H1 (cell line): ENCODE results near the gene ABHD8. TPM values are rescaled to one million over a fixed set of nuclear protein-coding genes. Genes with fewer than 3 reads are reported as not detected.

Experiments
- CTCF ChIA-PET: fragments of 300-600 bp; sonication (Branson Sonifier 250); formaldehyde crosslinking; loops from one replicate; lab custom pipeline; 2021; ENCODE audit not compliant: partially characterized antibody; lab: Charles Lee
- POLR2A ChIA-PET: fragments of 300-600 bp; sonication (Branson Sonifier 250); formaldehyde crosslinking; loops from one replicate; lab custom pipeline; 2021; ENCODE audit warnings: inconsistent platforms; ENCODE audit not compliant: partially characterized antibody; lab: Charles Lee
- DNase-seq, 2 experiments: peaks; one replicate each; pipeline versions ENCODE4 v3.0.0 to v3.0.0-alpha.2; 2010 to 2022; ENCODE audit warnings: low spot score in 2 of 2, low read depth in 1 of 2, mixed read lengths in 1 of 2
- FAIRE-seq: peaks from 2 replicates; lab custom pipeline; 2011; peaks lifted over from hg19 to GRCh38; lab: Jason Lieb, UNC
- H2AFZ ChIP-seq: 2 replicates; pipeline ENCODE4 v1.8.1; 2012; ENCODE audit warnings: low read length, inconsistent platforms
- H2AK5ac ChIP-seq: 2 replicates; pipeline ENCODE4 v1.6.1; 2013; ENCODE audit warnings: low read depth, low read length
- H2BK120ac ChIP-seq: replicated peaks from 2 replicates; pipeline ENCODE3; 2013; ENCODE audit warnings: low read depth, low read length, inconsistent platforms
- H2BK12ac ChIP-seq: 2 replicates; pipeline ENCODE4 v1.6.1; 2013; ENCODE audit warnings: low read depth, low read length
- H2BK15ac ChIP-seq: 2 replicates; pipeline ENCODE4 v1.6.1; 2013; ENCODE audit warnings: low read length
- H2BK20ac ChIP-seq: 2 replicates; pipeline ENCODE4 v1.6.1; 2013; ENCODE audit warnings: low read length
- H2BK5ac ChIP-seq: 2 replicates; pipeline ENCODE4 v1.6.1; 2013; ENCODE audit warnings: low read depth, low read length
- H3K14ac ChIP-seq: 2 replicates; pipeline ENCODE4 v1.6.1; 2013; ENCODE audit warnings: inconsistent platforms; ENCODE audit not compliant: insufficient read length
- H3K18ac ChIP-seq: 2 replicates; pipeline ENCODE4 v1.6.1; 2013; ENCODE audit warnings: low read length; ENCODE audit errors: extremely low read depth
- H3K23ac ChIP-seq: 2 replicates; pipeline ENCODE4 v1.6.1; 2013; ENCODE audit warnings: inconsistent platforms; ENCODE audit not compliant: insufficient read length
- H3K23me2 ChIP-seq: 2 replicates; pipeline ENCODE4 v1.6.1; 2013; ENCODE audit warnings: low read depth, low read length
- H3K27ac ChIP-seq: 2 replicates; pipeline ENCODE4 v1.6.1; 2011; ENCODE audit warnings: low read depth, low read length, inconsistent platforms
- H3K27me3 ChIP-seq, 4 experiments: replicated peaks in 1 of 4; 1 replicate in 1 of 4; 2 replicates in 3 of 4; pipeline versions ENCODE4 v1.6.1 to v1.8.1; 2011 to 2013; ENCODE audit warnings: low read length in 3 of 4, mild to moderate bottlenecking in 3 of 4, inconsistent platforms in 2 of 4, mixed read lengths in 2 of 4, moderate library complexity in 1 of 4; ENCODE audit not compliant: control insufficient read depth in 3 of 4, insufficient read depth in 3 of 4; ENCODE audit errors: extremely low read depth in 1 of 4
- H3K36me3 ChIP-seq, 4 experiments: 2 replicates each; pipeline versions ENCODE4 v1.6.1 to v1.8.1; 2011 to 2013; ENCODE audit warnings: mild to moderate bottlenecking in 4 of 4, low read length in 3 of 4, moderate library complexity in 2 of 4, control low read depth in 1 of 4, inconsistent platforms in 1 of 4; ENCODE audit not compliant: insufficient read depth in 4 of 4, control insufficient read depth in 2 of 4
- H3K4ac ChIP-seq: replicated peaks from 2 replicates; pipeline ENCODE3; 2013; ENCODE audit warnings: low read length, low read depth, mixed read lengths, inconsistent platforms; ENCODE audit not compliant: insufficient read length
- H3K4me1 ChIP-seq, 4 experiments: replicated peaks in 1 of 4; 1 replicate in 1 of 4; 2 replicates in 3 of 4; pipeline versions ENCODE4 v1.6.1 to v1.8.1; 2011 to 2013; ENCODE audit warnings: low read length in 3 of 4, inconsistent platforms in 2 of 4, mixed read lengths in 1 of 4; ENCODE audit not compliant: insufficient read depth in 4 of 4, control insufficient read depth in 3 of 4
- H3K4me2 ChIP-seq, 2 experiments: 2 replicates each; pipeline versions ENCODE4 v1.6.1 to v1.8.1; 2011 to 2013; ENCODE audit warnings: low read depth in 2 of 2, low read length in 2 of 2, control low read depth in 1 of 2, inconsistent platforms in 1 of 2, mild to moderate bottlenecking in 1 of 2; ENCODE audit not compliant: insufficient read depth in 1 of 2
- H3K4me3 ChIP-seq, 4 experiments: fragments of 200-600, 300-600 bp in 1 of 4; sonication (generic), shearing (Covaris generic), sonication (Bioruptor Twin) in 1 of 4; 2 replicates each; pipeline versions ENCODE4 v1.5.1 to v1.8.1; 2011 to 2016; ENCODE audit warnings: low read length in 4 of 4, low read depth in 3 of 4, control low read depth in 2 of 4, inconsistent platforms in 2 of 4, mild to moderate bottlenecking in 2 of 4, mixed read lengths in 1 of 4, moderate library complexity in 1 of 4; ENCODE audit not compliant: insufficient read depth in 2 of 4; ENCODE audit errors: extremely low read depth in 1 of 4
- H3K56ac ChIP-seq: replicated peaks from 2 replicates; pipeline ENCODE3; 2013; ENCODE audit warnings: low read depth, mild to moderate bottlenecking, mixed read lengths, low read length, inconsistent platforms; ENCODE audit not compliant: insufficient read length
- H3K79me1 ChIP-seq: 2 replicates; pipeline ENCODE4 v1.6.1; 2013; ENCODE audit warnings: low read depth, low read length, control low read depth
- H3K79me2 ChIP-seq, 2 experiments: 2 replicates each; pipeline versions ENCODE4 v1.6.1 to v1.8.1; 2012 to 2013; ENCODE audit warnings: low read length in 2 of 2, mild to moderate bottlenecking in 2 of 2, inconsistent platforms in 1 of 2; ENCODE audit not compliant: insufficient read depth in 2 of 2, control insufficient read depth in 1 of 2
- H3K9ac ChIP-seq, 4 experiments: replicated peaks in 1 of 4; 1 replicate in 1 of 4; 2 replicates in 3 of 4; pipeline versions ENCODE4 v1.6.1 to v1.8.1; 2011 to 2013; ENCODE audit warnings: low read depth in 3 of 4, low read length in 3 of 4, control low read depth in 2 of 4, mild to moderate bottlenecking in 2 of 4, moderate library complexity in 2 of 4, inconsistent platforms in 1 of 4; ENCODE audit errors: extremely low read depth in 1 of 4
- H3K9me3 ChIP-seq, 2 experiments: 2 replicates each; pipeline versions ENCODE4 v1.6.1 to v1.8.1; 2012 to 2013; ENCODE audit warnings: mild to moderate bottlenecking in 2 of 2, moderate library complexity in 2 of 2, control low read depth in 1 of 2, inconsistent platforms in 1 of 2, low read depth in 1 of 2, low read length in 1 of 2, mixed read lengths in 1 of 2; ENCODE audit not compliant: insufficient read depth in 2 of 2
- H4K20me1 ChIP-seq, 2 experiments: replicated peaks in 1 of 2; 2 replicates each; pipeline versions ENCODE3 to v1.8.1; 2011 to 2013; ENCODE audit warnings: inconsistent platforms in 2 of 2, low read length in 2 of 2, mild to moderate bottlenecking in 1 of 2; ENCODE audit not compliant: insufficient read depth in 2 of 2, control insufficient read depth in 1 of 2
- H4K5ac ChIP-seq: 2 replicates; pipeline ENCODE4 v1.6.1; 2013; ENCODE audit warnings: low read length, low read depth, mixed read lengths, inconsistent platforms; ENCODE audit not compliant: insufficient read length
- H4K8ac ChIP-seq: 2 replicates; pipeline ENCODE4 v1.8.0; 2013; ENCODE audit warnings: mild to moderate bottlenecking, moderate library complexity, low read length, inconsistent platforms; ENCODE audit not compliant: insufficient read depth; ENCODE audit errors: extremely low read depth
- H4K91ac ChIP-seq: replicated peaks from 2 replicates; pipeline ENCODE3; 2013; ENCODE audit warnings: low read length, mixed read lengths, inconsistent platforms; ENCODE audit not compliant: insufficient read length
- CTBP2 ChIP-seq: IDR thresholded peaks from 2 replicates; pipeline ENCODE4 v1.7.0; 2011; ENCODE audit warnings: borderline replicate concordance, mild to moderate bottlenecking, moderate library complexity, mixed read lengths, low read length; ENCODE audit not compliant: insufficient read depth, insufficient read length
- CTCF ChIP-seq, 3 experiments: IDR thresholded peaks; 1 replicate in 2 of 3; 2 replicates in 1 of 3; pipeline versions ENCODE4 v1.5.1 to v1.6.1; 2011; ENCODE audit warnings: low read length in 3 of 3, mild to moderate bottlenecking in 3 of 3, inconsistent platforms in 2 of 3, low read depth in 1 of 3, moderate library complexity in 1 of 3; ENCODE audit not compliant: insufficient read depth in 1 of 3; ENCODE audit errors: control extremely low read depth in 1 of 3
- EGR1 ChIP-seq: IDR thresholded peaks from 2 replicates; pipeline ENCODE4 v1.6.1; 2011; ENCODE audit warnings: low read depth, low read length, borderline replicate concordance
- HDAC2 ChIP-seq, 2 experiments: fragments of 300-600 bp in 1 of 2; sonication (generic) in 1 of 2; IDR thresholded peaks; 2 replicates each; pipeline ENCODE4 v1.6.1; 2011 to 2012; ENCODE audit warnings: low read depth in 2 of 2, low read length in 2 of 2, mild to moderate bottlenecking in 2 of 2, moderate library complexity in 2 of 2, borderline replicate concordance in 1 of 2, inconsistent platforms in 1 of 2
- KDM4A ChIP-seq: IDR thresholded peaks from one replicate; pipeline ENCODE4 v1.7.1; 2012; ENCODE audit warnings: low read depth, mild to moderate bottlenecking, moderate library complexity, low read length, inconsistent platforms; ENCODE audit not compliant: severe bottlenecking
- POLR2AphosphoS5 ChIP-seq: IDR thresholded peaks from 2 replicates; pipeline ENCODE4 v1.6.1; 2011; ENCODE audit warnings: low read depth, low read length
- RNF2 ChIP-seq: fragments of 200-900, 300-1000 bp; sonication (generic); IDR thresholded peaks from 2 replicates; pipeline ENCODE4 v1.7.1; 2016; ENCODE audit warnings: borderline replicate concordance, low read depth, mild to moderate bottlenecking, antibody characterized with exemption, low read length; ENCODE audit not compliant: poor library complexity, severe bottlenecking; ENCODE audit errors: missing control alignments
- SIRT6 ChIP-seq: IDR thresholded peaks from one replicate; pipeline ENCODE4 v1.7.1; 2012; ENCODE audit warnings: low read length, inconsistent platforms
- SP1 ChIP-seq: IDR thresholded peaks from 2 replicates; pipeline ENCODE4 v1.6.1; 2011; ENCODE audit warnings: low read depth, low read length
- ZNF274 ChIP-seq: IDR thresholded peaks from 2 replicates; pipeline ENCODE4 v1.7.0; 2012; ENCODE audit warnings: low read length, borderline replicate concordance; ENCODE audit errors: extremely low read depth
- WGBS, 2 experiments: shearing (Covaris generic) in 1 of 2; methylation state at CpG; one replicate each; pipeline versions ENCODE4 v1.1.6 to v1.1.7; 2013 to 2015; ENCODE audit warnings: low lambda C conversion rate in 2 of 2, mixed read lengths in 2 of 2, inconsistent platforms in 1 of 2, low coverage in 1 of 2, missing lambda C conversion rate in 1 of 2; ENCODE audit not compliant: insufficient replicate concordance in 2 of 2, insufficient coverage in 1 of 2, insufficient read length in 1 of 2; ENCODE audit errors: extremely low coverage in 1 of 2, missing lambda C conversion rate in 1 of 2; 5-methylcytosine and 5-hydroxymethylcytosine counted together
- polyA plus RNA-seq, 7 experiments: library from polyadenylated mRNA; depleted of rRNA in 3 of 7; stranded (reverse) in 5 of 7; unstranded in 2 of 7; fragments of >200 nt in 5 of 7; fragments of 200-250 nt in 2 of 7; gene quantifications; 1 replicate in 5 of 7; 2 replicates in 1 of 7; 4 replicates in 1 of 7; pipeline versions ENCODE4 v1.2.1 to v1.2.3, GENCODE V29; 2011 to 2013; ENCODE audit warnings: missing spikeins in 2 of 7, mixed read lengths in 2 of 7
- total RNA-seq: library from RNA; stranded (reverse); fragmentation: NEBNext Ultra II Directional; extraction: Animal tissue kit (Norgen Biotek cat#: 25700); gene quantifications from 2 replicates; pipeline ENCODE4 v1.2.1, GENCODE V29; 2021

The ABHD8 gene
- total and polyA plus RNA-seq, 2 of the 8 experiments (the other 6 are each of a cell fraction or from before 2014, with no cell fraction given): 11.3 to 18.7 TPM

GRCh38 chr19:17296976-17297375 is 6.2 kb downstream of the ABHD8 start:
- DNase-seq (no peak), FAIRE-seq (no peak)
- no peak overlapping the region for H3K23ac ChIP-seq
- no peaks in the 10 kb centered on the region for H3K27me3 ChIP-seq
- H2BK20ac ChIP-seq: no peak overlapping the region
- no peak overlapping the region for H2BK5ac ChIP-seq
- H3K23me2 ChIP-seq: peaks cover 5% of the 10 kb centered on the region; the same call in 1 of the 2 replicates
- peaks cover 0 to 6% of the 10 kb centered on the region in 2 experiments; a peak in 1 of 4 replicates for H3K79me2 ChIP-seq
- no peak overlapping the region for H4K5ac ChIP-seq
- no peak overlapping the region for H3K18ac ChIP-seq
- no peak overlapping the region for H2BK12ac ChIP-seq
- no peak overlapping the region for H3K56ac ChIP-seq
- H3K14ac ChIP-seq: no peak overlapping the region
- peaks cover 0 to 19% (median 8%) of the 10 kb centered on the region in 4 experiments; a peak in 5 of 8 replicates for H3K36me3 ChIP-seq
- H3K27ac ChIP-seq: no peak overlapping the region
- no peak overlapping the region for H3K4me2 ChIP-seq
- H3K4ac ChIP-seq: no peak overlapping the region
- H4K8ac ChIP-seq: no peak overlapping the region
- H3K79me1 ChIP-seq: peaks cover 11% of the 10 kb centered on the region
- ChIA-PET POLR2A (interaction anchor here (1.8 kb wide), 1 partner anchor 24 kb away, joined by 5 read pairs; no protein-coding TSS in a partner anchor), CTCF (interaction anchor here (0.6 to 2.0 kb wide), 6 partner anchors 9 to 531 kb away, joined by 3 to 12 read pairs (median 4); partner anchors contain the start of genes DDA1 and MRPL34)
- H4K20me1 ChIP-seq: peaks cover 1 to 15% of the 10 kb centered on the region in 2 experiments
- H2AK5ac ChIP-seq: no peak overlapping the region
- no peak overlapping the region for H3K4me3 ChIP-seq
- peaks cover 1 to 6% (median 5%) of the 10 kb centered on the region in 4 experiments; a peak in 6 of 7 replicates for H3K4me1 ChIP-seq
- no peak overlapping the region for H4K91ac ChIP-seq
- no peak overlapping the region for H2BK15ac ChIP-seq
- no peak overlapping the region for H3K9ac ChIP-seq
- no peak overlapping the region for H2BK120ac ChIP-seq
- H2AFZ ChIP-seq: no peak overlapping the region
- WGBS, 2 experiments: 92% methylated on average over 6 of the region's 6 CpGs; no CpG with 5 or more reads in 1 of the 2 experiments
- peaks cover 0 to 3% of the 10 kb centered on the region in 2 experiments; a peak in 1 of 4 replicates for H3K9me3 ChIP-seq
- no peak for TF ChIP-seq POLR2AphosphoS5
- TF ChIP-seq CTCF (IDR thresholded peaks at IDR 0.05; ENCODE audit: control extremely low read depth in 1 of 3, insufficient read depth in 1 of 3, low read depth in 1 of 3, low read length in 3 of 3): no peak
- TF ChIP-seq RNF2: no peak
- TF ChIP-seq SP1: no peak
- TF ChIP-seq HDAC2 (IDR thresholded peaks at IDR 0.05; ENCODE audit: borderline replicate concordance in 1 of 2, low read depth in 2 of 2, low read length in 2 of 2): no peak
- no peak for TF ChIP-seq SIRT6
- no peak for TF ChIP-seq KDM4A
- no peak for TF ChIP-seq ZNF274
- no peak for TF ChIP-seq EGR1
- TF ChIP-seq CTBP2: no peak
